Colon (tissue), 2 donors: ENCODE results near the gene TAL1.

Experiments
- FAIRE-seq: peaks from 2 replicates; lab custom pipeline; 2012; peaks lifted over from hg19 to GRCh38; lab: Jason Lieb, UNC
- donor health status: control.
- donor health status: control.

TAL1 gene

GRCh38 chr1:47229031-47229885 lies 2.8 kb downstream of the TAL1 start:
- FAIRE-seq = no peak

- no peak for FAIRE-seq
Observed at GRCh38 chr1:47228644-47229030, 3.4 kb downstream of the TAL1 start.

- no peak for FAIRE-seq
Observed at GRCh38 chr1:47227341-47228232, 4.4 kb downstream of the TAL1 start.

GRCh38 chr1:47226839-47227215 lies 5.2 kb downstream of the TAL1 start:
- FAIRE-seq = no peak

DNA sequence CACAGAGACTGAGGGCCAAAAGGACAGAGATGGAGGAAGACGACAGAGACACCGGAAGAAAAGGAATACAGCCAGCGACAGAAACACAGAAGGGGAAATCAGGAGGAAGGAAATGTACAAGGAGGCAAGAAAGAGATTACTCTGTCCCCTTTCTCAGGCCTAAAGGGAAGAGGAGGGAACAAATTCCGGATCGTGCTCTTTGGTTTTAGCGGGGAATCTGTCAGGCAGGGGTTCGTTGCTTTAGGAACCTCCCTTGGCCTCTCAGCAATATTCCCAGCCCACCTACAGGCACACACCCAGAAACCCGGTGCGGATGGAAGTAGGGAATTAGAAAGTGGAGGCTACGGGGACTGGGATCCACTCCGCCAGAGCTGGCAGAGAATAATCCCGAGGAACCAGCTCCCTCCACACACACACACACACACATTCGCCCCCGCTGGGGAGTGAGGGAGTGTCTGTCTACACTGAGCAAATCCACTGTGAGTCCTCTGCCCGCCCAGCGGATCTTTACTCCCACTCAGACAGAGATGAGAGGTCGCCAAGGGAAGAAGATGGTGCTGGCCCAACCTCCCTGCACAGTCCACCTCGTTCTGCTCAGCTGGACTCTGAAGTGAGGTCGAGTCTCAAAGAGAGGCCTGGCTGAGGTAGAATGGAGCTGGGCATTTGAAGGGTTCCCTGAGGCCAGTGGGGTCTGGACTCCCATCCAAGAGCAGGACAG lies 5.7 kb downstream of the TAL1 start:
- no peak for FAIRE-seq

DNA sequence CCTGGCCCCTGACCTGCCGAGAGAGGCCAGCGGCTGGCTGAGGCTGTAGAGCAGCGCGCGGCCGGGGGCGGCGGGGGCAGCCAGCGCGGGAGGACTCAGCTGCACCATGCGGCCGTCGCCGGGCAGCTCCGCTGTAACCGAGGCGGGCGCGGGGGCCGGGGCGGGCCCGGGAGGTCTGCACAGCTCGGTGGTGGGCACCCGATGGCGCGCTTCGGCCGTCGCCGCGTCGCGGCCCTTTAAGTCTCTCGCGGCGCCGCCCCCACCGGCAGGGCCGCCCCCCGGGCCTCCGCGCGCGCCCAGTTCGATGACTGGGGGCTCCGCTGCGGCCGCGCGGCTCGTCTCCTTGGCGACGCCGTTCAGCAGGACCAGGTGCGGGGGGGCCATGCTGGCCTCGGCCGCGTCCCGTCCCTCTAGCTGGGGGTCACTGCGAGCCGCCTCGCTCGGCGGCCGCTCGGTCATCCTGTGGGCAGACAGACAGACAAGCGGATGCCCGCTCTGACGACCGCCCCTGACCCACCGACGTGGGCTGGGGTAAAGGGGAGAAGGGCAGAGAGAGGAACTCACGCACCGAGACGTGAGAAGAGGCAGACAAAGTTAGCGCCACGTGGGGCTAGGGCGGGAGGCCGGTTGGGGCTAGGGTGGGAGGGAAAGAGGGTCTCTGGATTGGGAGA lies 6.5 kb downstream of the TAL1 start:
- FAIRE-seq = no peak

GRCh38 chr1:47224676-47225399 lies 7.2 kb downstream of the TAL1 start:
- FAIRE-seq = no peak

DNA sequence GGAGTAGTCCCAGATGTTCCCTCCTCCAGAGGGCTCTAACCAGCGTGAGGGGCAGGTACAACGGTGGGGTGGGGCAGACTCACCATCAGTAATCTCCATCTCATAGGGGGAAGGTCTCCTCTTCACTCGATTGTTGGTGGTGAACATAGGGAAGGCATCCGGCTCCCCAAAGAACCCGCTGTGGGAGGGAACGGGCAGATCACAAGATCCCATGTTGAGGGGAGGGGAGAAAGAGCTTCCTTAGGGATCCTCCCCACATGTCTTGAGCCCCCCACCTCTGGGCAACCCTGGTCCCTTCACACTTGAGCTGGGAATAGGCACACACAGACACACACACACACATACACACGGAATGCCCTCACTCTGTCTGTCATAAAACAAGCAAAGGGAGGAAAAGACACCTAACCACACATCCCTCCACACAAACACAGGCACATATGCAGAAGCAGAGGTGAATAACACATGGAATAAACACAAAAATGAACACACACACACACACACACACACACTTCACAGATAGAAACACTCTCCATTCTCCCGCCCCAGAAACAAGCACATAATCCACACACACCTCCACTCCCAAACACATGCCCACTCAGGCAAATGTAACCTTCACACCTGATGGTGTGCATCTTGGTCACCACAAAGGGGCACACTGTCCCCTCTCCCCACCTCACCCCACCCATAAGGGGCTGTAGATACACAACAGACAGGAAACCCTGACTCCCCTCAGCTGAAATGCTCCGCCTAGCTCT lies 7.9 kb downstream of the TAL1 start:
- FAIRE-seq = no peak

- FAIRE-seq = no peak
Observed at GRCh38 chr1:47223174-47223920, 8.7 kb downstream of the TAL1 start.

GRCh38 chr1:47222476-47222875 lies 9.5 kb downstream of the TAL1 start:
- no peak for FAIRE-seq

- FAIRE-seq = no peak
Observed at GRCh38 chr1:47219590-47220220, 12.3 kb downstream of the TAL1 start.

DNA sequence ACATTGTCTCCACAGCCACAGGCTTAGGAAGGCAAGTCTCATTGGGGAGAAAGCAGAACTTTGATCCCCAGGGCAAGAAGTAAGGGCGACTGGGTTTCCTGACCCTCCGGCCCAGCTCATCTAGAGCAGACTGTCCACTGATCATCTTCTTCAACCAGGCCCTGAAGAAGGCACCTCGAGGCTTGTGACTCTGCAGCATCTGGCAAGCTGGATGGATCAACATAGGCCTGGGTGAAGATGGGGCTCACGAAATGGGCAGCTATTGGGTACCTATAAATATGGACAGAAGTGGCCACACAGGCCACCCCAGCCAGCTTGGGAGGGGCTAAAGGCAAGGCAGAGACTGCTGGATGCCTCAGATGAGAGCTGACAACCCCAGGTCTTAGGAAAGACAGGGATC lies 13.0 kb downstream of the TAL1 start:
- FAIRE-seq = no peak

DNA sequence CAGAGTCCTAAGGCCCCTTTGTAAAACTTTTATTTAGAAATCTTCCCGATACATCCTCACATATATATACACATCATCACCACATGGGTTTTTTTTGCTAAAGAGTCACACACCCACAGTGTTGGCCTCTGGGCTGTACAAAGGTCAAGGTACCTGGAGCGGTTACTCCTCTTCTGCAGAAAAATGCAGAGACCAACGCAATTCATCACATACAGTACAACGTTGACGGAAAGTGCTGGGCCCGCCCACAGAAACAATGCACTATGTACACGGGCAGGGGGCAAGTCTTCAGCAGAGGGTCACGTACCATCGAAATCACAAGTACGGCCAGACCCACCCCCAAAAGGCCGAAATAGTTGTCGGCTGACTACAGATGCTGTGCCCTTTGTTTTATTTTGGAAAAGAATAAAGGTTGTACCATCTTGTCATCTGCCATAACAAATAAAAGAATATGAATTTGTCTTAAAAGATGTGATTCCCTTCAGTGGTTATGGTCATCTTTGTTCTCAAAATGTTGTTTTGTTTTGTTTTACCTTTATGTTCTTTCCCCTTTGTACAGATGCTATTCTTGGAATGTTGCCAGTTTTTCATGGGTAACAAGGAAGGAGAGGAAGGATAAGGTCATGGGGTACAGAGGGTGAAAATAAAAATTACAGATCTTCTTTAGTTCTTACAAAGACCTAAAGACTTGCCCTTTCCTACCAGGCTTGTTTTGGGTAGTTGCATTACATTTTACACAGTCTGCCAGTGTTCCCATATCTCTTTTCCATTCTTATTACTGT lies 15.6 kb downstream of the TAL1 start:
- no peak for FAIRE-seq

- no peak for FAIRE-seq
Observed at GRCh38 chr1:47215713-47216112, 16.3 kb downstream of the TAL1 start.

- FAIRE-seq = no peak
Observed at GRCh38 chr1:47214549-47214948, 17.5 kb downstream of the TAL1 start.

- FAIRE-seq = no peak
Observed at GRCh38 chr1:47213230-47213963, 18.6 kb downstream of the TAL1 start.

GRCh38 chr1:47212636-47213229 lies 19.3 kb downstream of the TAL1 start:
- FAIRE-seq = no peak
